ENCODE results near the gene AIRE. TPM values are rescaled to one million over a fixed set of nuclear protein-coding genes. Genes with fewer than 3 reads are reported as not detected.
"Not testable (repeated sequence)": the region's sequence is repeated elsewhere in the genome, so short reads cannot be mapped to it uniquely, and the experiment has no call there.

AIRE gene
- total RNA-seq, 1 experiment from 2014 or later, result not detected

- H3K27me3 ChIP-seq (replicated peaks), result no peaks in the 10 kb centered on the region
- H3K9me3 ChIP-seq (replicated peaks), result no peaks in the 10 kb centered on the region
- H3K4me1 ChIP-seq (replicated peaks), result peaks cover 23% of the 10 kb centered on the region
- H3K27ac ChIP-seq, result peak overlapping the region; percentile 60; the same call in 1 of the 2 replicates
- peaks cover 16% of the 10 kb centered on the region for H3K36me3 ChIP-seq
- DNase-seq (ENCODE audit: low read depth in 1 of 2, low spot score in 2 of 2), result peak; percentile 69 to 74
- H3K4me3 ChIP-seq, result peak overlapping the region; percentile 71
These were observed 14.7 kb downstream of the AIRE start for GRCh38 chr21:44300262-44300959.

- Histone ChIP-seq H3K4me3 (peak overlapping the region; percentile 71), H3K27me3 (replicated peaks) (no peaks in the 10 kb centered on the region), H3K36me3 (peaks cover 21% of the 10 kb centered on the region), H3K27ac (no peak overlapping the region), H3K4me1 (replicated peaks) (peaks cover 24% of the 10 kb centered on the region), H3K9me3 (replicated peaks) (no peaks in the 10 kb centered on the region)
- DNase-seq (ENCODE audit: low read depth in 1 of 2, low spot score in 2 of 2), result no peak
These were observed 15.5 kb downstream of the AIRE start for GRCh38 chr21:44301141-44301540.

DNA sequence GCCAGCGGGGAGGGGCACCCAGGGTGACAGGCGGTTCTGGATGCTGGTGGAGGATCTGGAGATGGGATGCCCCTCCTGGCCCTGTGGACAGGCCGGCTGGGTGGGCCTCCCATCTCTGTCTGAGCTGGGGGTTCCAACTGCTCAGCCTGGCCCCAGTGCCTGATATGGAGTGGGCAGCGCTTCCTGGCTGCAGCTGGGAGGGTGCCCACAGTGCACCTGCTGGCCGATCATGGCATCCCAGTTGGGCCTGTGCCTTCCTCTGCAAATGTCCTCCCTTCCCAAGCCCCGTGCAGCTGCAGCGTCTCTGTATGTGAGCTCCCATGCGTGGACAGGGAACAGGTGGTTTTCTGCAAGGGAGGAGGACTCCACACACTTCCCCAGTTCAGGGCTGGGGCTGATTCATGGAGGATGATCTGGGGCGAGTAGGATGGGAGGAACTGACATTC is 16.3 kb downstream of the AIRE start:
- Histone ChIP-seq H3K36me3 (peaks cover 29% of the 10 kb centered on the region), H3K4me3 (no peak overlapping the region), H3K4me1 (replicated peaks) (peaks cover 33% of the 10 kb centered on the region), H3K27me3 (replicated peaks) (no peaks in the 10 kb centered on the region), H3K9me3 (replicated peaks) (no peaks in the 10 kb centered on the region), H3K27ac (no peak overlapping the region)
- no peak for DNase-seq (ENCODE audit: low read depth in 1 of 2, low spot score in 2 of 2)

DNA sequence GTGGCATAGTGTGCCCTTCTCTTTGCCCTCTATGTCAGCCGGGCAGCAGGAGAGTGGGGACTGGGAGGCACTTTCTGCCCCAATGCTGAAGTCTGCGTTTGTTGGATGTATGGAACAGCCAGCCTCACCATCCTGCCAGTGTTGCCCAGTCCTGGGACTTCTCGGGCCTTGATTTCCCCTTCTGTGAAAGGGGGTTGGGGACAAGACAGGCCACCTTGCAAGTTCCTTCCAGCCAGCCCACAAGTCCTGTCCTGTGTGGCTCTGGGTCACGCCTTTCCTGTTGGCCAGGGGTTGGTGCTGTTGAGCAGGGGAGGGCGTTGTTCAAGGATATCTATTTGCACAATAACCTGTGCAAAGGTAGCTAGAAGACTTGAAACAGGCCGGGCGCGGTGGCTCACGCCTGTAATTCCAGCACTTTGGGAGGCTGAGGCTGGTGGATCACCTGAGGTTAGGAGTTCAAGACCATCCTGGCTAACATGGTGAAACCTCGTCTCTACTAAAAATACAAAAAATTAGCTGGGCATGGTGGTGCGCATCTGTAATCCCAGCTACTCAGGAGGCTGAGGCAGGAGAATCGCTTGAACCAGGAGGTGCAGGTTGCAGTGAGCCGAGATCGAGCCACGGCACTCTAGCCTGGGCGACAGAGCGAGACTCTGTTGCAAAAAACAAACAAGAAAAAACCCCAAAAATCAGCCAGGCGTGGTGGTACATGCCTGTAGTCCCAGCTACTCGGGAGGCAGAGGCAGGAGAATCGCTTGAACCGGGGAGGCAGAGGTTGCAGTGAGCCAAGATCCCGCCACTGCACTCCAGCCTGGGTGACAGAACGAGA is 17.1 kb downstream of the AIRE start:
- H3K27me3 ChIP-seq (replicated peaks); H3K27ac ChIP-seq: not testable (repeated sequence)

GRCh38 chr21:44303490-44303981 is 17.9 kb downstream of the AIRE start:
- Histone ChIP-seq H3K27me3 (replicated peaks) (no peaks in the 10 kb centered on the region), H3K9me3 (replicated peaks) (no peaks in the 10 kb centered on the region), H3K4me1 (replicated peaks) (peaks cover 37% of the 10 kb centered on the region), H3K27ac (no peak overlapping the region), H3K36me3 (peaks cover 41% of the 10 kb centered on the region), H3K4me3 (no peak overlapping the region)
- DNase-seq (ENCODE audit: low read depth in 1 of 2, low spot score in 2 of 2), result no peak

More for the DNA sequence above, 17.1 kb downstream of the AIRE start:
- DNase-seq (ENCODE audit: low read depth in 1 of 2, low spot score in 2 of 2); H3K4me3 ChIP-seq; H3K9me3 ChIP-seq (replicated peaks): not testable (repeated sequence)
- Histone ChIP-seq H3K36me3 (peaks cover 36% of the 10 kb centered on the region), H3K4me1 (replicated peaks) (peaks cover 37% of the 10 kb centered on the region)

GRCh38 chr21:44304011-44304616 is 18.4 kb downstream of the AIRE start:
- no peak overlapping the region for H3K4me3 ChIP-seq
- H3K27ac ChIP-seq, result no peak overlapping the region
- no peaks in the 10 kb centered on the region for H3K9me3 ChIP-seq (replicated peaks)
- no peaks in the 10 kb centered on the region for H3K27me3 ChIP-seq (replicated peaks)
- no peak for DNase-seq (ENCODE audit: low read depth in 1 of 2, low spot score in 2 of 2)
- H3K36me3 ChIP-seq, result peaks cover 41% of the 10 kb centered on the region
- H3K4me1 ChIP-seq (replicated peaks), result peaks cover 36% of the 10 kb centered on the region

DNA sequence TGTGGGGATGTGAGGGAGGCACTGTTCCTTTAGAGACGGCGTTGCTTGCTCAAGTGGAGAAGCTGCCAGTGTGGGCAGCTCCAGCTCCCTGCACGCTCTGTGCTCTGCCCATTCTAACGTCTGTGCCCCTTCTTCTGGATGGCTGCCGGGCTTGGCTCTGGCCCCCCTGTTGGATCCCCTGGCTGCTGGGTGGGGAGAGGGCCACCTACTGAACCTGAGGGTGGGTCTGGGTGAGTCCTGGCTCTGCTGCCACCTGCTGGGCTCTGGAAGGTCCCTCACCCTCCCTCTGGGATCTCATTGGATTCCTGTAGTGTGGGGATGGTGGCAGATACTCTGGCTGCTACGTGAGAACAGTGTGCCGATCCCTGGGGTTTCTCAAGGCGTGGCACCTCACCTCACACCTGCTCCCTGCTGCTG is 19.2 kb downstream of the AIRE start:
- no peaks in the 10 kb centered on the region for H3K9me3 ChIP-seq (replicated peaks)
- peaks cover 29% of the 10 kb centered on the region for H3K4me1 ChIP-seq (replicated peaks)
- no peak overlapping the region for H3K27ac ChIP-seq
- H3K27me3 ChIP-seq (replicated peaks), result no peaks in the 10 kb centered on the region
- peak; percentile 32 to 65 for DNase-seq (ENCODE audit: low read depth in 1 of 2, low spot score in 2 of 2)
- no peak overlapping the region for H3K4me3 ChIP-seq
- peaks cover 46% of the 10 kb centered on the region for H3K36me3 ChIP-seq

- H3K4me3 ChIP-seq, result no peak overlapping the region
These were observed 20.0 kb downstream of the AIRE start for GRCh38 chr21:44305691-44306090.

DNA sequence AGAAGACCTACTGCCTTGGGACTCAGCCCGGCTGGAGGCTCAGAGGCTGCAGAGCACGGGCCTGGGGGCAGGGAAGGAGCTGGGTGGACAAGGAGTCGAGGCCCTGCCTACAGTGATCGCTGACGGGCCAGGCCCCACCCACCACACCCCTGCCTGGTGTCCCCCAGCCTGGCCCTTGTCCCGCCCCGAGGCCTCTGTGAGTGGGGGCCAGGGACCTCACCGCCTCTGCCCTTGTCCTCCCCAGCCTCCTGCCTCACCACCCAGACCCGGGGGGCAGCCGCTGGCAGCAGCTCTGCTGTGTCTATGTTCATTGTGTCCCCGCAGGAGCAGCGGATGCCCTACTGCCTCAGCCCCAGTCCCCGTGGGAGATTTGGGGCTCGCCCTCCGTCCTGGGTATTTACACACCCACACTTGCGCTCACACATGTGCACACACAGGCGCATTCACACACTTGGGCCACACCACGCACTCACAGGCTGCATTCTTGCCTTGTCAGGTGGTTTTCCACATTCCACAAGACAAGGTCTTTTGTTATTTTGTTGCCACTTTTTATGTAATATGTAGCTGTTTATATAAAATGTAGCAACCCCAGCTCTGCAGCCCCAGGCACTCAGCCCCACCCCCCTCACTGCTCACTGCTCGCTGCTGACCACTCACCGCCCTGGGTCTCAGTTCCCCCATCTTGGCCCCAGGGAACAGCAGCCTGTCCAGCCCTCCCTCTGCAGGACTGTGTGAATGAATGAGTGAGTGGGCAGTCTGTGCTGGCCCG is 21.4 kb downstream of the AIRE start:
- Histone ChIP-seq H3K4me3 (no peak overlapping the region), H3K9me3 (replicated peaks) (no peaks in the 10 kb centered on the region), H3K4me1 (replicated peaks) (peaks cover 20% of the 10 kb centered on the region), H3K36me3 (peaks cover 59% of the 10 kb centered on the region), H3K27me3 (replicated peaks) (no peaks in the 10 kb centered on the region), H3K27ac (peak overlapping the region; percentile 34; the same call in 1 of the 2 replicates)
- DNase-seq (ENCODE audit: low read depth in 1 of 2, low spot score in 2 of 2), result peak; percentile 47 to 67

More at GRCh38 chr21:44305691-44306090, 20.0 kb downstream of the AIRE start:
- no peak for DNase-seq (ENCODE audit: low read depth in 1 of 2, low spot score in 2 of 2)
- no peaks in the 10 kb centered on the region for H3K27me3 ChIP-seq (replicated peaks)
- peaks cover 49% of the 10 kb centered on the region for H3K36me3 ChIP-seq
- H3K27ac ChIP-seq, result no peak overlapping the region
- peaks cover 27% of the 10 kb centered on the region for H3K4me1 ChIP-seq (replicated peaks)
- no peaks in the 10 kb centered on the region for H3K9me3 ChIP-seq (replicated peaks)

DNA sequence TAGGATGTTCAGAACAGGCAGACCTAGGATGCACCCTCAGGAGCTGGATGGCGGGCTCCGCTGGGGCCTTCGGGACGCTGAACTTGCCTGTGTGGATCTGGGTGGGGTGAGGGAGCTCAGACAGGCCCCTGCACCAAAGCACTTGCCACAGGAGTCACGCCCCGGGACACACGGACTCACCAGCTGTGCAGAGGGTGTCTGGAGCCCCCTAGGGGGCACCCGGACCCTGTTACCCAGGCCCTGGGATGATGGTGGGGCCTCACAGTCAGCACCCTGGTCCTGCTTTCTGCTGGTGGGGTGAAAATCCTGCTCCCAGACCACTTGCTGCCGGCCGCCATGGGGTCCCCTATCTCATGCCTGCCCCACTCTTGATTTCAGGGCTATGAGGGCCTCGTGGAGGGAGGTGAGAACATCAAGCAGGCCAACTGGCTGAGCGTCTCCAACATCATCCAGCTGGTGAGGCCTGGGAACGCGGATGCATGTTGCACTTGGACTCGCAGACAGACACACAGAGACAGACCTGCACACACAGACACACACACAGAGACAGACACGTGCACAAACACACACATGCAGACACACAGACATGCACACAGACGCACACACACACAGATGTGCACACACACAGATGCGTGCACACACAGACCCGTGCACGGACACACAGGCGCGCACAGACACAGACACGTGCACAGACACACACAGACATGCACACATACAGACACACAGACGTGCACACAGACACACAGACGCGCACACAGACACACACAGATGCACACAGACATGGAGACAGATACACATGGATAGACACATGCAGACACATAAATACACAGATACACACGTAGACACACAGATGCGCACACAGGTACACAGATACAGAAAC is 25.2 kb downstream of the AIRE start:
- H3K9me3 ChIP-seq (replicated peaks), result no peaks in the 10 kb centered on the region
- no peak for DNase-seq (ENCODE audit: low read depth in 1 of 2, low spot score in 2 of 2)
- peaks cover 20% of the 10 kb centered on the region for H3K4me1 ChIP-seq (replicated peaks)
- no peak overlapping the region for H3K27ac ChIP-seq
- H3K36me3 ChIP-seq, result peaks cover 82% of the 10 kb centered on the region
- no peak overlapping the region for H3K4me3 ChIP-seq
- no peaks in the 10 kb centered on the region for H3K27me3 ChIP-seq (replicated peaks)

DNA sequence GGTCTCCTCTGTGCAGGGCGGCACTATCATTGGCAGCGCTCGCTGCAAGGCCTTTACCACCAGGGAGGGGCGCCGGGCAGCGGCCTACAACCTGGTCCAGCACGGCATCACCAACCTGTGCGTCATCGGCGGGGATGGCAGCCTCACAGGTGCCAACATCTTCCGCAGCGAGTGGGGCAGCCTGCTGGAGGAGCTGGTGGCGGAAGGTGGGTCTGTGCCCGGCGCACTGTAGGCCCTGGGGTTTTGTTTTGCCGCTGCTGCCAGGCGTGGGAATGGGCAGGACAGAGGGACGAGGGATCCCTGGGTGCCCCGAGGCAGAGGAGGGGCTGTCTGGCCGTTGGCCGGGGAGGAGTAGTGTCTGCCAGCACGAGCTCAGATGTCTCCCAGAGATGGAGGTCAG is 26.4 kb downstream of the AIRE start:
- Histone ChIP-seq H3K27me3 (replicated peaks) (no peaks in the 10 kb centered on the region), H3K4me1 (replicated peaks) (peaks cover 9% of the 10 kb centered on the region), H3K4me3 (no peak overlapping the region), H3K9me3 (replicated peaks) (no peaks in the 10 kb centered on the region), H3K36me3 (peaks cover 74% of the 10 kb centered on the region), H3K27ac (no peak overlapping the region)
- DNase-seq (ENCODE audit: low read depth in 1 of 2, low spot score in 2 of 2), result no peak

DNA sequence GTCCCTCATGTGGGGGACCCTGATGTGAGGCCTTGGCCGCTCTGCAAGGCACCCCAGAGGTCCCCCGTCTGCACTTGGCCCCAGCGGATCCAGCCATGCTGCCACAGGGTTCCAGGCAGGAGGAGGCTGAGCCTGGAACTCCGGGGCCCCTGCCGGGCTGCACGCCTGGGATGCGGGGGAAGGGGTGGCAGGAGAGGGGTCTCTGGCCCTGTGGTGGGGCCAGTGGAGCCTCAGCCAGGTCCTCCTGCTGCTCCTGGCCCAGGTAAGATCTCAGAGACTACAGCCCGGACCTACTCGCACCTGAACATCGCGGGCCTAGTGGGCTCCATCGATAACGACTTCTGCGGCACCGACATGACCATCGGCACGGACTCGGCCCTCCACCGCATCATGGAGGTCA is 27.0 kb downstream of the AIRE start:
- H3K27ac ChIP-seq, result no peak overlapping the region
- H3K36me3 ChIP-seq, result peaks cover 68% of the 10 kb centered on the region
- H3K4me1 ChIP-seq (replicated peaks), result peaks cover 3% of the 10 kb centered on the region; the same call in 1 of the 2 replicates
- H3K9me3 ChIP-seq (replicated peaks), result no peaks in the 10 kb centered on the region
- H3K27me3 ChIP-seq (replicated peaks), result no peaks in the 10 kb centered on the region
- H3K4me3 ChIP-seq, result no peak overlapping the region
- no peak for DNase-seq (ENCODE audit: low read depth in 1 of 2, low spot score in 2 of 2)
